Lower leg skin (tissue), 3 donors: ENCODE data around the gene HSPH1.

Experiments used
- POLR2A ChIP-seq, 2 donors: fragments of 450-650 bp; IDR thresholded peaks; one replicate each; pipeline ENCODE4 v1.6.1; 2016 to 2017; ENCODE audit warnings: antibody characterized with exemption in 2 of 2, mild to moderate bottlenecking in 1 of 2, moderate library complexity in 1 of 2
- TF ChIP-seq, protein P1 (sequence below), 3 donors: fragments of 450-650 bp; IDR thresholded peaks; one replicate each; pipeline ENCODE4 v1.5.1; 2016; ENCODE audit warnings: antibody characterized with exemption in 3 of 3, mild to moderate bottlenecking in 3 of 3, moderate library complexity in 2 of 3

DNA sequence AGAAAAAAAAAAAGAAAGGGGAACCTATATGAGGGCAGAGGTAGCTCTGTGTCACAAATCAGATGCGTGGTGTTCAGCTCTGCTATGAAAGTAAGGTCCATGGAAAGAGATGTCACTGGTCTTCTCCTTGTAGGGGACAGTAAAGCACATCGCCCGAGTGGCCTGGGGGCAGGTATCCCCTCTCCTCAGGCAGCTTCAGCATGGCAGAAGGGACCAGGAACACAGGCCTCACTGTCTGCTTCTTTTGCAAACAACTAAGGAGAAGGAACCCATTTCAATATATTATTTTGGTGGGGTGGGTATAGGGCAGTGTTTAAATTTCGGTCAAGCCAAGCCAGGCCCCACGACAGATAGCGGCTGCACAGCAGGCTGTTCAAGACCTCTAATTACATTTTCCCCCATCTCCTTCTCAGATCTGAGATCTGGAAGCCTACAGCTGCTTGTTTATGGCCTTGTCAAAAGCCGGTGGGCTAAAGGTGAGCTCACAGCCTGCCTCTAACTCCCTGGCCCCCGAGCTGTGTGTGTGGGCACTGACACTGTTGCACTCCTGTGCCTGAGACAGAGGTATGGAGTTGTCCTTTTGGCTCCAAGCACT lies 72.8 kb downstream of the HSPH1 start:
- TF ChIP-seq, protein P1, sequence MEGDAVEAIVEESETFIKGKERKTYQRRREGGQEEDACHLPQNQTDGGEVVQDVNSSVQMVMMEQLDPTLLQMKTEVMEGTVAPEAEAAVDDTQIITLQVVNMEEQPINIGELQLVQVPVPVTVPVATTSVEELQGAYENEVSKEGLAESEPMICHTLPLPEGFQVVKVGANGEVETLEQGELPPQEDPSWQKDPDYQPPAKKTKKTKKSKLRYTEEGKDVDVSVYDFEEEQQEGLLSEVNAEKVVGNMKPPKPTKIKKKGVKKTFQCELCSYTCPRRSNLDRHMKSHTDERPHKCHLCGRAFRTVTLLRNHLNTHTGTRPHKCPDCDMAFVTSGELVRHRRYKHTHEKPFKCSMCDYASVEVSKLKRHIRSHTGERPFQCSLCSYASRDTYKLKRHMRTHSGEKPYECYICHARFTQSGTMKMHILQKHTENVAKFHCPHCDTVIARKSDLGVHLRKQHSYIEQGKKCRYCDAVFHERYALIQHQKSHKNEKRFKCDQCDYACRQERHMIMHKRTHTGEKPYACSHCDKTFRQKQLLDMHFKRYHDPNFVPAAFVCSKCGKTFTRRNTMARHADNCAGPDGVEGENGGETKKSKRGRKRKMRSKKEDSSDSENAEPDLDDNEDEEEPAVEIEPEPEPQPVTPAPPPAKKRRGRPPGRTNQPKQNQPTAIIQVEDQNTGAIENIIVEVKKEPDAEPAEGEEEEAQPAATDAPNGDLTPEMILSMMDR (IDR thresholded peaks at IDR 0.05), result no peak
- TF ChIP-seq POLR2A (IDR thresholded peaks at IDR 0.05), result no peak
